ENCODE data around the gene PI4KA.
"Not testable (repeated sequence)": the region's sequence is repeated elsewhere in the genome, so short reads cannot be mapped to it uniquely, and the experiment has no call there.

Gene PI4KA

GRCh38 chr22:20746431-20747189 lies 112.0 kb downstream of the PI4KA start:
- no peak for DNase-seq

- no peak for DNase-seq
These were observed 113.5 kb downstream of the PI4KA start for GRCh38 chr22:20745119-20745518.

DNA sequence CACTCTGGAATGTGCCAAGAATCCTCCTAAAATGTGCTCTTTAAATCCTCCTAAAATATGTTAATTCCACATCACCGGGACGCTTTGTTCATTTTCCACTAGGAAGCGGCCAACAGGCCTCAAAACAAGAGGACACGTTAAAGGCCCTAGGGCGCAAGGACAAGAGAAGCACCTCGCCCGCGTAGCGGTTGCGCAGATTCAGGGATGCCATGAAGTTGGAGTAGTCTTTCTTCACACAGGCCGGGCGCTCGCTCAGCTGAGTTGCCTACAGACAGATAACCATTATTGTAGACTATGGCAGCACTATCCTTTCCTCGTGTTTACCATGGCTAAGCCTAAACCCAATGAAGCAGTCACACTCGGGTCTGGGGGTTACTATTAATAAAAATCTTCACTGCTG lies 114.2 kb downstream of the PI4KA start:
- DNase-seq = no peak

- no peak for DNase-seq
These were observed 115.8 kb downstream of the PI4KA start for GRCh38 chr22:20742764-20743163.

DNA sequence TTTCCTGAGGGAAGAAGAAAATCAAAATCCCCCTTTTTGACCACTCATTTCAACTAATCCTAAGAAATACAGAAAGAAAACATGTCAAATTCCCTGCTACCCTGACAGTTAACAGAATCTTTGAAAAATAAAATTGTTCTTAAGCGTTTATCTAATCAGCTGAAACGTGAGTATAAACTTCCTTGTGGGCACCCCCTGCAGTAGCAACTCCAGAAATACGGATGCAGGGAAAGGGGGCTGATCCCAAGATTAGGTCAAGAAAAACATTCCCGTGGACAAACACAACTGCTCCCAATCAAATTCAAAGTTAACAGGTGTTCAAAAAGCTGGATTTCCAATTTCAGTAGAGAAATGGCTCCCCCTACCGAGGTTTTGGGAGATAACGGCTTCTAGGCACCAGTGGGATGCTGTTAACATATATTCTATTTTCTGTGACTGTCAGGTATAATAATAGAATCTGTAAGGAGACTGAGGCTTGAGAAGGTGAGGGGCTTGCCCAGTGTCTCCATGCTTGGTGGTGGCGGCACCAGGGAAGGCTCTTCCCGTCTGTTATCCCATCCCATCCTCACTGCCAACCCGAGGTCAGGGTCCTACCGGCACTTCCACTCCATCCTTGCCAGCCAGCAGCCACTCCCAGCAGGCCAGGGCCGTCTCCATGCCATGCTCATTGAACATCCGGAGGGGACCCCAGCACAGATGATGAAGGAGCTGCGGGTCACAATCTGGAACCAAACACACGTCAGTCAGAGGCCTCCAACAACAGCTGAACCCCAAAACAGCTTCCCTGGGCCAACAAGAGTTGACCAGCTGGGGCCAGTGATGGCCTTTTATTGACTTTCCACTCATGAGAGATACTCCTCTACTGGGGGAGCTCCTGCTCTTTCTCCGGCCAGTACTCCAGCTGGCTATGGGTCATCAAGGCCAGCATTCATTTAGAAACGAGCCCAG lies 116.7 kb downstream of the PI4KA start:
- DNase-seq = peak; percentile 52

DNA sequence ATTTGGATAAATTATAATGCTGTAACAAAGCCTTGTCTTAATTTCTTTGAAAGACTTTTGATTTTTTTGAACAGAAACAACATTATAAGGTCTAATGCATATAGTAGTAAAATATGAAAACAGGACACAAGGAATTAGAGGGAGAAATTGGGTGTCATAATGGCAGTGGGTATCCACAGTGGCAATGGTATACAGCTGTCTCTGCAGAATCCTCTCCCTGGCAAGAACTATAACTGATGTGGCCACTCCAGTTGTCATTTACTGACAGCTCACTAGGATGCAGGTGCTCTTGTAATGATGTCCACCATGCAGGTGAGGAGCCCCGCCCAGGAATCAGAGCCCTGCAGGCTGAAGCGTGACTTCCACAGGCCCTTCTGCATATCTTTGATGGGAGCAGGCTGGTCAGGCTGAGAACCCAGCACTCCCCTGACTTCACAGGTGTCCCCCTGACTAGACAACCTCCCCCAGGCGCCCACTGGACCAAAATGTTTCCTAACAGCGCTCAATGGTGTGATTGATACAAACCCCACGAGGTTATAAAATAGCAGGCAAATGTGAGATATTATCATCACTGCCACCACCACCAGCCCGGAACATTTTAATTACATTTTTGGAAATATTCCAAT lies 117.5 kb downstream of the PI4KA start:
- no peak for DNase-seq

GRCh38 chr22:20740222-20740951 lies 118.2 kb downstream of the PI4KA start:
- DNase-seq = no peak

DNA sequence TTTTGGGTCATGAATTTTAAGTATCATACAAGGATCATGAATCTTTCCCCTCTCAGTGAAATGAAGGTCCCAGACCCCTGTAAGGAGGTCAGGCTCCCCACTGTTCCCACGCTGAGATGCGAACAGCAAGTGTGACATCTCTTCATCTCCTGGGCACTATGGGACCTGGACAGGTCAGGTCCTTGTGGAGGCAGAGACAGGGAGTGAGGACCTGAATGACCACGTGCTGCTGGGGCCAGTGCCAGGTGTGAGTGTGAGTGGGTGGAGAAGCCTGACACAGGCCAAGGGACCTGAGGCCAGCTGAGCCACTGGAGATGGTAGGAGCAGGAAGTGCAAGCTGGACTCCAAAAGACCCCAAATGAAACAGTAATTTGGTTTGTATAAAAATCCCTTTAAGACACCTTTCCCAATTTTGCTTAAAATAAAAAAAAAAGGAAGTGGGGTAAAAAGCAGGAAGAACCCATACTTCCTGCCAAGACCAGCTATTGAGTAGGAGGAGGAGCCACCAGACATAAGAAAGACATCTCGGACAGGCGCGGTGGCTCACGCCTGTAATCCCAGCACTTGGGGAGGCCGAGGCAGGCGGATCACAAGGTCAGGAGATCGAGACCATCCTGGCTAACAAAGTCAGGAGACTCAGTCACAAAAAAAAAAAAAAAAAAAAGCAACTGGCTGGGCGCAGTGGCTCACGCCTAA lies 120.1 kb downstream of the PI4KA start:
- DNase-seq = no peak

- DNase-seq = not testable (repeated sequence)
These were observed 121.7 kb downstream of the PI4KA start for GRCh38 chr22:20736891-20737290.

- not testable (repeated sequence) for DNase-seq
These were observed 123.1 kb downstream of the PI4KA start for GRCh38 chr22:20735356-20736162.

DNA sequence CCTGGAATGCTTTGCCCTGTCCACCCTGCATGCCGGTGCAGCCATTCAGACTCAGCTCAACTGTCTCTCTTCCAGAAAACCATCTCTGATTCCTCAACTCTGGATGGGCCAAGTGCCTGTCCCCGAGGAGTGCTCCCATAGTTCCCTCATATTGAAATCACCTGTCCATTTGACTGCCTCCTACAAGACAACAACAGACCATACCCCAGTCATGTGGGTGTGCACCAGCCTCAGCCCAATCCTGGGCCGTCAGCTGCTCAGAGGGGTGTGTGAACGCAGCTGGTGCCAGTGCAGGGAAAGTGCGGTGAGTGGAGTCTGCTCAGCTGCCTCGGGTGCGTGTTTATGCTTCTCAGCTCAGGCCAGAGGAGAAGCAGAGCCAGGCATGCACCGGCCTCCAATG lies 126.2 kb downstream of the PI4KA start:
- DNase-seq = not testable (repeated sequence)

GRCh38 chr22:20729194-20729593 lies 129.4 kb downstream of the PI4KA start:
- no peak for DNase-seq

- no peak for DNase-seq
These were observed 130.0 kb downstream of the PI4KA start for GRCh38 chr22:20728523-20729190.

DNA sequence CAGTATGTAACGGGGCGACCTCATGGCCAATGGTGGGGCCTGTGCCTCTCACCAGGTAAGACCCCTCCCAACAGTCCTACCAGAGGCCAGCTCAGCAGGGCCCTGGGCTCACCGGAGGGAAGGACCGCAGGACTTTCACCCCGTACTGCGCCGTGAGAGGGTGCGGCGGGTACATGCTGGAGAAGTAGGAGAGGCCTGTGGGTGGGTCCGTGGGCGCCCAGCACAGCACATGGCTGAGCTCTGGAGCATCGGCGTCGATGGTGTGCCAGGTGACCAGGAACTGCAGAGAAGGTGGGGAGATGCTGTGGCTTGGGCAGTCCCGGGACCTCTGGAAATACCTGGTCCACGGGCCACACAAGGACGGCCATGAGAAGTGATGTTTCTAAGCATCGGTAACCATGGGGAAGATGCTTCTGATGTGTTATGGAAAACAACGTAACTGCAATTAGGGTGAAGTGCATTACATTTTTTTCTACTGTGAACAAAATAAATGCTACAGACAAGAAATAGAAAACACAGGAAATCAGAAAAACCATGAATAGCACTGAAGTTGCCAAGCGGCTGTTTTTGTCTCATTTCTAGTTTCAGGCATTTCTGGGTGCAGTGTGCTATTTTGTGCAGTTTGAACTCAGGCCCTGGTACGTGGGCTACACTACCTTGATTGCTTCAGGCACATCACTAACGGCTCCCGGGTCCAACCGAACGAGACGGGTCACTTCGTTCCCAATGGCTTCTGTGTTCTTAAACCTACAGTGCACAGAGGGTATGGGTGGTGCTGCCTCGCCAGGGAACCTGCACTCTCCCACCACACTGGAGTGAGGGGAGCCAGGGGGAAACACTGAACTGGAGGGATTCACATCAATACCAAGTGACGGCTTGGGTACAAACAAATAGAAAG lies 131.2 kb downstream of the PI4KA start:
- no peak for DNase-seq

DNA sequence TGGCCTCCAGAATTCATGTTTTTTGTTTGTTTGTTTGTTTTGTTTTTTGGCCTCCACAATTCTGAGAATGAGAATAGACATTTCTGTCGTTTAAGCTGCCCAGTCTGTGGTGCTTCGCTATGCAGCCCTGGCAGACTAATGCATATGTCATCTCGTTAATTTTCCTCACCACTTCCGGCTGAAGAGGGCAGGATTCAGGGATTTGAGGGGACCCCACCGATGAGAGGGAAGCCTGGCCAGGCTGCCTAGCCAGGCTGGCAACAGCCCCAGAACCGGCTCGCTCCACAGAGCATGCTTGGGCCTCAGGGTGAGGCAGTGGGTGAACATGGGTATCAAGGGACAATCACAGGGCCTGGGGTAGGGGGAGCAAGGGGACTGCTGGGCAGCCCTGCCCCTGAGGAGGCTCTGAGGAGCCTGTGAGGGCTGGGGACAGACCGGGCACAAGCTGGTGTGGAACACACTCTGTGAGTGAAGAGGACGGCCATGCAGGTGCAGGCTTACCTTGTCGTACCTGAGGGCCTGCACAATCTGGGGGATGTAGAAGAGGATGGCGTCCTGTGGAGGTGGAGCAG lies 132.5 kb downstream of the PI4KA start:
- no peak for DNase-seq

DNA sequence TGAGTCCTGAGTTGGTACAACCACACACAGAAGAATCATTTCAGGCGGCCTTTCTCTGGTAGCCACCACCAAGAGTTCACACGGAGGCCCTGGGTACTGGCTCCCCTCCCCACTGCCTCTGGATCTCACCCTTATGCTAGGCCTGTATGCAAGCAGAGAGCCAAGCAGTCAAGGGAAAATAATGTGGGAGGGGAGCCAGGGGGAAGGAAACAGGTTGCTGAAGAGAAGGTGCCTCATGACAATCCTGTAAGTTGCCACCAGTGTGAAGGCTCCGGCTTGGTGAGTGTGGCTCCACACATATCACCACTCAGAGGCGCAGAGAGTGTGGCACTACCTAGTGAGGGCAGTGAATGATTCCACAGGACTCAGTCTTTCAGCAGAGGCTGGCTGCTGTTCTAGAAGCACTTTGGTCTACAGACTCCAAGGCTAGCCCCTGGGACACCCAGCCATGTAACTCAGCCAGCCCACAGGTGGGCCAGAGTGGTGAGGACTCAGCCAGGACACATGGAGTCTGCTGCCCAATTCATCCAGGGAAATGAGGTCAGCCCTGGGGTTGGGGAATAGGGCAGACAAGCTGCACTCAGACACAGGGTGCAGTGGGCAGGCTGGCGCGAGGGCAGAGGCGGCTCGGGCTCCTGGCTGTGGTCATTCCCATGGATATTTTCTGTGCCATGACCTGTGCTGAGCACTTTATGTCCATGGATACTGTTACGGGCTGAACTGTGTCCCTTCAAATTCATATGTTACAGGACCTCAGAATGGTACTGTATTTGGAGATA lies 133.7 kb downstream of the PI4KA start:
- DNase-seq = no peak

DNA sequence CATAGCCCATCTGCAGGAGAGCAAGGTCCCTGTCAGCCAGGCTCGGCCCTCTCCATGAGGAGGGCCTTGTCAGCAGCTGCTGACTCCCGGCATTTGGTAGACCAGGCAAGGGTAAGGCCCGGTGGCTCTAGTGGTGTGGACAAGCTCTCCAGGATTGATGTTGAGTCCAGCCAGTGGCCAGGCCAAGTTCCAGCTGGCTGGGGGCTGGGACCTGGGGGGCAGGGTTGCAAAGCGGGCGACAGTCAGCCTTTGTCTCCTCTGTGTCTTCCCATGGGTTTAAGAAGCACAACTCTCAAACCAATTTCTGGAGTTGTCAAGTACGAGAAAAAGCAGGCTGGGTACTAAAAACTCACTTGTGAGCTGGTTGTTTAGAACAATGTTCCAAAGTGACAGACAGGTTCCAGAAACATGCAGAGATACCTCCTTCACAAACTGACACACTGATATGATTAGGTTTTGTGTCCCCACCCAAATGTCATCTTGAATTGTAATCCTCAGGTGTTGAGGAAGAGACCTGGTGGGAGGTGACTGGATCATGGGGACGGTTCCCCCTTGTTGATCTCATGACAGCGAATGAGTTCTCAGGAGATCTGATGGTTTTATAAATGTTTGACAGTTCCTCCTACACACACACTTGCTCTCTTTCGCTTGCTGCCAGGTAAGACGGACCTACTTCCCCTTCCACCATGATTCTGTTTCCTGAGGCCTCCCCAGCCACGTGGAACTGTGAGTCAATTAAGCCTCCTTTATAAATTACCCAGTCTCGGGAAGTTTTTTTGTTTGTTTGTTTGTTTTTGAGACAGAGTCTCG lies 137.0 kb downstream of the PI4KA start:
- DNase-seq = no peak
